ENCODE data around the gene TEX53. TPM values are rescaled to one million over a fixed set of nuclear protein-coding genes. Genes with fewer than 3 reads are reported as not detected.
A peak's percentile ranks its signal among the peaks of the same experiment; 100 is the strongest.

Gene TEX53
- total RNA-seq, 2 experiments from 2014 or later: not detected

DNA sequence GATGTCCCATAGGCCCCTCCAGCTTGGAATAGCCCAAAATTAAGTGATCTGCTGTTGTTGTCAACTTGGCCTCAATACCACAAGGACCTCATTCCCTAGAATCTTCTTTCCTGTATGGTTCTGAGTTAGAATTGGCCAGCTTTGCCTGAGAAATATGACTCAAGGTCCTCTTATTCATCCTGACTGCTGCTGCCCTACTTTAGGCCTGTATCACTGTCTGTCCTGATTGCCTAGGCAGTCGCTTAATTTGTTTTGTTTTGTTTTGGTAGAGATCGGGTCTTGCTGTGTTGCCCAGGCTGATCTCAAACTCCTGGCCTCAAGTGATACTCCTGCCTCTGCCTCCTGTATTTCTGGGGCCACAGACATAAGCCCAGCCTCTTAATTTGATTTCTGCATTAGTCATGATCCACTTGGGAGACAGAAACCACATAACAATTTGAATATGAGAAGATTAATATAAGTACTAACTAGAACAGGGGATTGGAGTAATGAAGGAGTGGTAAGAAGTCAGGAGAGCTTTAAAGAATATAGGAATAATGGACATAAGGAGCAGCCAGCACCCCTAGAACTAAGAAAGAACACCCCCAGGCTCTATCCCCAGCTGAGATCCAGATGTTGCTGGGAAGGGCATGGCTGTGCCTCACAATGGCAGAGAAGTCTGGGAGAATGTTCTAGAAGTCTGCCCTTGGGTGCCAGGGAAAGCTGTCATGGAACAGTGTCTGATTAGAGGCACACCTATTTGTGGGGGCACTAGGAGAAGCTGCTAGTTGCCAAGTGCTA, 4.6 kb downstream of the TEX53 start:
- Histone ChIP-seq H2AFZ (ENCODE audit: low read length) (no peak overlapping the region), H3K4me2 (ENCODE audit: low read length) (peak overlapping the region; percentile 56), H4K20me1 (ENCODE audit: insufficient read depth, low read length) (no peaks in the 10 kb centered on the region), H3K27ac (ENCODE audit: low read depth, low read length, poor library complexity, severe bottlenecking) (peak overlapping the region; percentile 2), H3K36me3 (ENCODE audit: insufficient read depth, low read length) (peaks cover 20% of the 10 kb centered on the region), H3K79me2 (ENCODE audit: insufficient read depth, low read depth, low read length) (no peaks in the 10 kb centered on the region), H3K4me1 (ENCODE audit: insufficient read depth, low read length, poor library complexity, severe bottlenecking) (peaks cover 24% of the 10 kb centered on the region), H3K4me3 (ENCODE audit: low read depth, low read length, poor library complexity, severe bottlenecking) (peak overlapping the region; percentile 17), H3K9me3 (ENCODE audit: low read length) (no peaks in the 10 kb centered on the region), H3K9me2 (ENCODE audit: insufficient read depth, low read length) (no peaks in the 10 kb centered on the region)
- ChIA-PET CTCF (ENCODE audit: unreplicated experiment) (interaction anchor here (0.5 to 2.9 kb wide), 13 partner anchors 36 to 276 kb away, joined by 3 to 27 read pairs (median 4); partner anchors contain the start of gene ATP6V1G1), POLR2A (interaction anchor here (0.6 to 2.2 kb wide), 13 partner anchors 9 to 264 kb away, joined by 3 to 10 read pairs (median 4); partner anchors contain the start of gene ATP6V1G1)
- no TSS peak for BruUV-seq (replicated peaks)
- no peak for DNase-seq (ENCODE audit: low spot score)
- TF ChIP-seq EZH2phosphoT487 (IDR thresholded peaks at IDR 0.05; ENCODE audit: borderline replicate concordance, low read depth, low read length): no peak
- TF ChIP-seq, protein P1, sequence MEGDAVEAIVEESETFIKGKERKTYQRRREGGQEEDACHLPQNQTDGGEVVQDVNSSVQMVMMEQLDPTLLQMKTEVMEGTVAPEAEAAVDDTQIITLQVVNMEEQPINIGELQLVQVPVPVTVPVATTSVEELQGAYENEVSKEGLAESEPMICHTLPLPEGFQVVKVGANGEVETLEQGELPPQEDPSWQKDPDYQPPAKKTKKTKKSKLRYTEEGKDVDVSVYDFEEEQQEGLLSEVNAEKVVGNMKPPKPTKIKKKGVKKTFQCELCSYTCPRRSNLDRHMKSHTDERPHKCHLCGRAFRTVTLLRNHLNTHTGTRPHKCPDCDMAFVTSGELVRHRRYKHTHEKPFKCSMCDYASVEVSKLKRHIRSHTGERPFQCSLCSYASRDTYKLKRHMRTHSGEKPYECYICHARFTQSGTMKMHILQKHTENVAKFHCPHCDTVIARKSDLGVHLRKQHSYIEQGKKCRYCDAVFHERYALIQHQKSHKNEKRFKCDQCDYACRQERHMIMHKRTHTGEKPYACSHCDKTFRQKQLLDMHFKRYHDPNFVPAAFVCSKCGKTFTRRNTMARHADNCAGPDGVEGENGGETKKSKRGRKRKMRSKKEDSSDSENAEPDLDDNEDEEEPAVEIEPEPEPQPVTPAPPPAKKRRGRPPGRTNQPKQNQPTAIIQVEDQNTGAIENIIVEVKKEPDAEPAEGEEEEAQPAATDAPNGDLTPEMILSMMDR (conservative IDR thresholded peaks at IDR 0.05; ENCODE audit: low read length): no peak
- intact Hi-C loops (cut with micrococcal nuclease; ENCODE audit: unreplicated experiment): loop anchor here (1.0 to 5.0 kb wide), 6 partner anchors 46 to 248 kb away; no protein-coding TSS in a partner anchor

DNA sequence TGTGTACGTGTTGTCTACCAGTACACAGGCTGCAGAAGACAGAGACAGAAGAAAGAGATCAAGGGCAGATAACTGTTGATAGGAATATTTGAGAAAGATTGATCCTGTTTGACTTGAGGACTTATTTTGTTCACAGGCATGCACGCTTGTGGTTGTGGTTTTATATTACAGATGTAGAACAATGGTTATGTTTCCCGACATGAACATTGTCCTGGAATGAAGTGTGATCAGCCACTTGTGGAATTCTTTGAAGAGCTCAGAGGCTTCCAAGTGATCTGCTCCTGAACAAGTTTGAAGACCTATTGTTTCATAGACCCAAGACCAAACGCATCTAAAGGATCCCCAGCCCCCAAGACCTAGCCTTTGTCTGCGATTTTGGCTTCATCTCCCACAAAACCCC, 13.7 kb downstream of the TEX53 start:
- DNase-seq (ENCODE audit: low spot score): no peak
- BruUV-seq (replicated peaks): no TSS peak
- Histone ChIP-seq H3K79me2 (ENCODE audit: insufficient read depth, low read depth, low read length) (no peaks in the 10 kb centered on the region), H3K4me2 (ENCODE audit: low read length) (no peak overlapping the region), H3K9me3 (ENCODE audit: low read length) (no peaks in the 10 kb centered on the region), H4K20me1 (ENCODE audit: insufficient read depth, low read length) (no peaks in the 10 kb centered on the region), H3K36me3 (ENCODE audit: insufficient read depth, low read length) (peaks cover 95% of the 10 kb centered on the region), H3K4me1 (ENCODE audit: insufficient read depth, low read length, poor library complexity, severe bottlenecking) (no peaks in the 10 kb centered on the region), H2AFZ (ENCODE audit: low read length) (no peak overlapping the region), H3K9me2 (ENCODE audit: insufficient read depth, low read length) (no peaks in the 10 kb centered on the region), H3K27ac (ENCODE audit: low read depth, low read length, poor library complexity, severe bottlenecking) (no peak overlapping the region), H3K4me3 (ENCODE audit: low read depth, low read length, poor library complexity, severe bottlenecking) (no peak overlapping the region)
- intact Hi-C loops (cut with micrococcal nuclease; ENCODE audit: unreplicated experiment): no loop called here
- no peak for TF ChIP-seq EZH2phosphoT487 (IDR thresholded peaks at IDR 0.05; ENCODE audit: borderline replicate concordance, low read depth, low read length)
- TF ChIP-seq, protein P1 (conservative IDR thresholded peaks at IDR 0.05; ENCODE audit: low read length): no peak
- ChIA-PET CTCF (ENCODE audit: unreplicated experiment) (no interaction called here), POLR2A (interaction anchor here (0.8 to 1.1 kb wide), 3 partner anchors 9 to 40 kb away, joined by 3 to 9 read pairs (median 4); no protein-coding TSS in a partner anchor)

DNA sequence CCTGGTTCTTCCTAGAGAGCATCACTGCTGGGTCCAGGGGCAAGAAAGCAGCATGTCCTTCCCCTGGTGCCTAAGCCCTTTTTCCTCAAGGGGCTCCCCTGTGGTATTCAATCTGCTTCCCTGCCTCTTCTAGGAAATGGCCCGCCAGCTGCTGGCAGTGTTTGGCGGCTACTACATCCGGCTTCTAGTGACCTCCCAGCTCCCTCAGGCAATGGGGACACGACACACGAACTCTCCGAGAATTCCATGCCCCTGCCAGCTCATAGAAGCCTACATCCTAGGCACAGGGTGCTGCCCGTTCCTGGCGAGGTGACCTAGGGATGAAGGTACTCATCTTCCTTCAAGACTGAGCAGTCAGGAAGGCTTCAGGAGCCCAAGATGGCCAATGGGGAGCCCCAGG, 14.6 kb downstream of the TEX53 start:
- POLR2A ChIA-PET: no interaction called here

More for the DNA sequence above, 14.6 kb downstream of the TEX53 start:
- CTCF ChIA-PET (ENCODE audit: unreplicated experiment): no interaction called here
- Histone ChIP-seq H4K20me1 (ENCODE audit: insufficient read depth, low read length) (no peaks in the 10 kb centered on the region), H3K9me3 (ENCODE audit: low read length) (no peaks in the 10 kb centered on the region), H3K36me3 (ENCODE audit: insufficient read depth, low read length) (peaks cover 95% of the 10 kb centered on the region), H3K27ac (ENCODE audit: low read depth, low read length, poor library complexity, severe bottlenecking) (no peak overlapping the region), H3K9me2 (ENCODE audit: insufficient read depth, low read length) (no peaks in the 10 kb centered on the region), H3K79me2 (ENCODE audit: insufficient read depth, low read depth, low read length) (no peaks in the 10 kb centered on the region), H3K4me3 (ENCODE audit: low read depth, low read length, poor library complexity, severe bottlenecking) (no peak overlapping the region), H3K4me1 (ENCODE audit: insufficient read depth, low read length, poor library complexity, severe bottlenecking) (no peaks in the 10 kb centered on the region), H3K4me2 (ENCODE audit: low read length) (no peak overlapping the region), H2AFZ (ENCODE audit: low read length) (no peak overlapping the region)
- no TSS peak for BruUV-seq (replicated peaks)
- intact Hi-C loops (cut with micrococcal nuclease; ENCODE audit: unreplicated experiment): no loop called here
- TF ChIP-seq EZH2phosphoT487 (IDR thresholded peaks at IDR 0.05; ENCODE audit: borderline replicate concordance, low read depth, low read length): no peak
- DNase-seq (ENCODE audit: low spot score): no peak

Measured in OCI-LY7 (cell line).